ENCODE measurements around the gene NRG2. TPM values are rescaled to one million over a fixed set of nuclear protein-coding genes. Genes with fewer than 3 reads are reported as not detected.

NRG2 gene
- 0.18 and 0.28 TPM in 2 replicates for total RNA-seq

GRCh38 chr5:140042643-140043507, at the start of gene NRG2:
NRG2 (minus strand) TSS chr5:140043299.

Other genes starting within 250 kb of the NRG2 start
- under 0.01 TPM in 2 replicates for gene PSD2, start 247.5 kb downstream of the NRG2 start, total RNA-seq
- gene PURA, start 70.8 kb upstream of the NRG2 start, total RNA-seq = 11.2 and 14.7 TPM in 2 replicates
- 6.5 and 11.0 TPM in 2 replicates for gene IGIP, start 82.6 kb upstream of the NRG2 start, total RNA-seq
- 10.7 and 11.4 TPM in 2 replicates for gene CYSTM1, start 131.9 kb upstream of the NRG2 start, total RNA-seq